Heart left ventricle (tissue), 16 donors: Measurements from ENCODE around the gene CRIP1. TPM values are rescaled to one million over a fixed set of nuclear protein-coding genes. Genes with fewer than 3 reads are reported as not detected.
A peak's percentile ranks its signal among the peaks of the same experiment; 100 is the strongest.

Source experiments
- ATAC-seq, 4 donors: fragments of 200-7000 bp; cut with Tn5 transposase; one replicate each; pipeline ENCODE4 v1.9.1; 2020 to 2022; ENCODE audit warnings: moderate library complexity in 4 of 4, mild to moderate bottlenecking in 3 of 4, moderate number of reproducible peaks in 1 of 4
- DNase-seq, 5 donors: peaks; one replicate each; pipeline ENCODE4 v3.0.0-alpha.2; 2020
- H3K27ac ChIP-seq, 12 donors: fragments of 200-600 bp; sonication (generic) in 4 of 12; one replicate each; pipeline versions ENCODE4 v1.5.0 to v1.8.0; 2016 to 2022; ENCODE audit warnings: mild to moderate bottlenecking in 2 of 12
- H3K27me3 ChIP-seq, 9 donors: fragments of 200-600 bp; sonication (generic) in 2 of 9; one replicate each; pipeline versions ENCODE4 v1.5.1 to v1.8.0; 2016 to 2022; ENCODE audit warnings: mild to moderate bottlenecking in 3 of 9
- H3K36me3 ChIP-seq, 9 donors: fragments of 200-600 bp; sonication (generic) in 2 of 9; one replicate each; pipeline versions ENCODE4 v1.5.0 to v1.8.0; 2018 to 2022; ENCODE audit warnings: mild to moderate bottlenecking in 2 of 9
- H3K4me1 ChIP-seq, 12 donors: fragments of 200-600 bp; sonication (generic) in 4 of 12; one replicate each; pipeline versions ENCODE4 v1.5.0 to v1.8.0; 2016 to 2022; ENCODE audit warnings: mild to moderate bottlenecking in 3 of 12
- H3K4me3 ChIP-seq, 12 donors: fragments of 200-600 bp; sonication (generic) in 4 of 12; one replicate each; pipeline versions ENCODE4 v1.5.0 to v1.8.0; 2017 to 2022; ENCODE audit warnings: mild to moderate bottlenecking in 9 of 12, moderate library complexity in 4 of 12
- H3K9me3 ChIP-seq, 12 donors: fragments of 200-600 bp; sonication (generic) in 4 of 12; one replicate each; pipeline versions ENCODE4 v1.5.0 to v1.8.0; 2016 to 2022; ENCODE audit warnings: mild to moderate bottlenecking in 1 of 12
- POLR2A ChIP-seq, 2 donors: fragments of 450-650 bp; IDR thresholded peaks; one replicate each; pipeline ENCODE4 v1.6.1; 2017; ENCODE audit warnings: antibody characterized with exemption in 2 of 2, mild to moderate bottlenecking in 2 of 2, moderate library complexity in 2 of 2
- WGBS, 4 donors: extraction: QIAGEN DNeasy Blood & Tissue Kit in 2 of 4; methylation state at CpG; one replicate each; pipeline versions ENCODE4 v1.1.5 to v1.1.7; 2013 to 2018; 5-methylcytosine and 5-hydroxymethylcytosine counted together
- intact Hi-C, 10 donors: fragments of 100-400 bp; cut with DNase I; formaldehyde crosslinking; loops; one replicate each; pipeline versions ENCODE4 v1.11.1 to v1.14.2; 2022
- polyA plus RNA-seq, 2 donors: library from polyadenylated mRNA; stranded (reverse); fragments of 200-250 nt; gene quantifications; one replicate each; pipeline ENCODE4 v1.2.3, GENCODE V29; 2013
- total RNA-seq, 9 donors: library from RNA; depleted of rRNA in 2 of 9; stranded (reverse); fragments of >200 nt in 2 of 9; fragmentation: NEBNext Ultra II Directional in 3 of 9; extraction: Animal tissue kit (Norgen Biotek cat#: 25700) in 3 of 9; gene quantifications; one replicate each; pipeline versions ENCODE4 v1.1.0 to v1.2.4, GENCODE V29; 2016 to 2023
- TF ChIP-seq, protein P1 (sequence below), 12 donors: fragments of 200-600 bp; sonication (generic) in 4 of 12; IDR thresholded peaks; one replicate each; pipeline versions ENCODE4 v1.5.0 to v1.8.0; 2018 to 2022; ENCODE audit warnings: antibody characterized with exemption in 12 of 12, mild to moderate bottlenecking in 5 of 12
- donor health status: ischemic (EF 13 %, LVEDD 7.1; RV severe dilation, severe dysfunction).
- donor health status: healthy with polysubstance abuse.
- donor health status: DM: no; HTN: yes; CAD: no.
- donor health status: DM: no; HTN: no; CAD: no.
- donor health status: ischemic (EF 25% LVEDD 6.9; RV normal size, moderate dysfunction).
- donor health status: ischemic (EF 25% LVEDD 5.7; RV mildly dilated, moderate dysfunction).
- donor health status: healthy.
- donor health status: DM: yes; HTN: yes; CAD: no.
- donor health status: ischemic (EF 35%, LVEDD 5.7; RV mildly dilated, moderate dysfunction).
- donor health status: nonischemic (EF 11% LVEDD 7.7; RV severe dilation, severe dysfunction).
- donor health status: DM: yes; HTN: yes; CAD: no.
- donor health status: PGD.
- donor health status: ischemic (EF 29% LVEDD 5.4; RV normal size, mild dysfunction).
- donor health status: nonischemic (EF 23%, LVEDD 6.1; RV moderate dilation, normal function).

The CRIP1 gene
- total and polyA plus RNA-seq, 11 donors = 12.1 to 195 (median 62.3) TPM

DNA sequence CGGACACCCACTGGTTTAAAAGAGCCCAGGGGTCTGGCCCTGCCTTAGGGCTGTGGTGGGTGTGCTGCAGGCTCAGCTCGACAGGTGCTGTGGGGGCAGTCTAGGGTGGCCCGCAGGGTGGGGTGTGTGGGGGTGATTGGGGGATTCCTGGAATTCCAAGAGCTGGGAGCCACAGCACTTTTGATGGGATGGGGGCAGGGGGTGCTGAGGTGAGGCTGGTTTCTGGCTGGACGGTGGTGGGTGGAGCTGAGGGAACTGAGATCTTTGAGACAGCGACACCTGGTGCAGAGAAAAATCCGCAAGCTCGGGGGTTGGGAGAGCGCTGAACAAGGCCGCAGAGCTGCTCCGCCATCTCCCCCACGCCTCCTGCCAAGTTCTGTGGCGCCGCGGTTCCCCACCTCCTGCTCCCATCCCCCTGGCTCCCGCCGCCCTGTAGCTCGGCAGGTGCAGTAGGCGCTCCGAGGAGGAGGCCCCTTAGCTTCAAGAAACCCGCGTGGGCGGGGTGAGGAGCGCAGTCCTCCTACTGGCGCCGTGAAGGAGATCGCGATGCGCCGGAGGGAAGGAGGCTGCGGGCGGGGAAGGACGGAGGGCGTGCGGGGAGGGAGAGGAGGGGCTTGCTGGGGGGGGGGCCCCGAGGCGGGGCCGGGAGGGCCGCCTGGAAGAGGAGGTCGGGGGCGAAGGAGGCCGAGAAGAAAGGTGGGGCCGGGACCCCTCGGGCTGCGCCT is 3.0 kb downstream of the CRIP1 start:
- ATAC-seq (peak; percentile 3 to 31 (median 16)), DNase-seq (peak; percentile 84 to 90 (median 89))
- Histone ChIP-seq H3K4me1 (peaks cover 13 to 73% (median 58%) of the 10 kb centered on the region in 12 donors), H3K36me3 (peaks cover 0 to 9% (median 0%) of the 10 kb centered on the region in 9 donors), H3K27ac (peak overlapping the region; percentile 48 to 100 (median 96)), H3K9me3 (no peaks in the 10 kb centered on the region), H3K4me3 (peak overlapping the region; percentile 40 to 85 (median 70)), H3K27me3 (no peaks in the 10 kb centered on the region)
- intact Hi-C loops = loop anchor here (1.0 to 10.0 kb wide), 13 partner anchors 15 to 187 kb away; partner anchors contain the start of genes CRIP2 (in 2 of the 10), BRF1 (in 1 of the 10), MTA1 (in 1 of the 10) and PACS2 (in 1 of the 10)
- 1 to 4% (median 2%) methylated on average over 15 to 44 of the region's 44 CpGs for WGBS, 4 donors
- TF ChIP-seq, protein P1, sequence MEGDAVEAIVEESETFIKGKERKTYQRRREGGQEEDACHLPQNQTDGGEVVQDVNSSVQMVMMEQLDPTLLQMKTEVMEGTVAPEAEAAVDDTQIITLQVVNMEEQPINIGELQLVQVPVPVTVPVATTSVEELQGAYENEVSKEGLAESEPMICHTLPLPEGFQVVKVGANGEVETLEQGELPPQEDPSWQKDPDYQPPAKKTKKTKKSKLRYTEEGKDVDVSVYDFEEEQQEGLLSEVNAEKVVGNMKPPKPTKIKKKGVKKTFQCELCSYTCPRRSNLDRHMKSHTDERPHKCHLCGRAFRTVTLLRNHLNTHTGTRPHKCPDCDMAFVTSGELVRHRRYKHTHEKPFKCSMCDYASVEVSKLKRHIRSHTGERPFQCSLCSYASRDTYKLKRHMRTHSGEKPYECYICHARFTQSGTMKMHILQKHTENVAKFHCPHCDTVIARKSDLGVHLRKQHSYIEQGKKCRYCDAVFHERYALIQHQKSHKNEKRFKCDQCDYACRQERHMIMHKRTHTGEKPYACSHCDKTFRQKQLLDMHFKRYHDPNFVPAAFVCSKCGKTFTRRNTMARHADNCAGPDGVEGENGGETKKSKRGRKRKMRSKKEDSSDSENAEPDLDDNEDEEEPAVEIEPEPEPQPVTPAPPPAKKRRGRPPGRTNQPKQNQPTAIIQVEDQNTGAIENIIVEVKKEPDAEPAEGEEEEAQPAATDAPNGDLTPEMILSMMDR (IDR thresholded peaks at IDR 0.05) = peak; percentile 36 to 79 (median 58)
- no peak for TF ChIP-seq POLR2A (IDR thresholded peaks at IDR 0.05)

DNA sequence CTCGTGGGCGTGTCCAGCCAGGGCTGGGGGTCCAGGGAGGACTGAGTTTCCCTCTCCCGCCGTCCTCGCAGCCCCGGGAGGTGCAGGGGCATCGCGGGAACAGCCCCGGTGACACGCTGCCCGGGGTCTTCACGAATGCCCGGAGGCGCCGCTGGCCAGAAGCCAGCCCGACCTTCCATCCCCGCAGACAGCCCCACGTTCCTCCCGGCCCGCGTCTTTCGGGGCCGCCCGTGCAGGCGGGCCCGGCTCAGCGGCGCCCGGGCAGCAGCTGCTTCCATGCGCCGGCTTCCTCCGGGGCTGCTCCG is 3.5 kb downstream of the CRIP1 start:
- no peaks in the 10 kb centered on the region for H3K9me3 ChIP-seq
- intact Hi-C loops = loop anchor here in 7 of 10 donors (1.0 to 5.0 kb wide), 9 partner anchors 37 to 188 kb away; partner anchors contain the start of genes BRF1 (in 1 of the 7), PACS2 (in 1 of the 7), TEX22 (in 1 of the 7) and TMEM121 (in 1 of the 7)

DNA sequence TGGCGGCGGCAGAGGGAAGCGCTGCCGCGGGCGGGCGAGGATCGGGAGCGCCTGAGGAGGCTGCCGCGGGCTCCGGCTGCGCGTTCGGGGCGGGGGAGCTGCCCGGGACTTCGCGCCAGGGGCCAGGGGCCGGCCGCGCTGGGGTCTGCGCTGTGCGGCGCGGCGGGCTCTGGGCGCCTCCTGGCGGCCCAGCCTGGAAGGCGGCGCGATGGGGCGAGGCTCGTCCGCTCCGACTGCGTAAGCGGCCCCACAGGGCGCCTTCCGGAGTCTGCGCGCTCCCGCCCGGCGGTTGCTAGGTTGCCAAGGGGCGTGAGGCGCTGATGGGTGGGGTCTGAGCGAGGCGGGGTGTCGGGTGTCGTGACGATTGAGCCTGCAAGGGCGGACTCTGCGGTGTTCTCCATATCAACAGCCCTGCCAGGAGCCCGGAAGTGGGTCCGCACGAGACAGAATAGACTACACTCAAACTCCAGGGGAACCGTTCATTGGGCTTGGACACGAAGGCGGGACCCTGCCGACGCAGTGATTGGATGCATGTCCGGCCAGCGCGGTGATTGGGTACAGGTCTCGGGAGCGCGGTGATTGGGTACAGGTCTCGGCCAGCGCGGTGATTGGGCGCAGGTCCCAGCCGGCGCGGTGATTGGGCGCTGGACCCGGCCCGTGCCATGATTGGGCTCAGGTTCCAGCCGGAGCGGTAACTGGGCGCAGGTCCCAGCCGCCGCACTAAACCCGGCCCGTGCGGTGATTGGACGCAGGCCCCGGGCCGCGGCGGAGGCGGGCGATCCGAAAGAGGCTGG is 4.1 kb downstream of the CRIP1 start, which contains the start of gene TEDC1:
Gene TEDC1 (plus strand): TSS at position 675 of the 794 bp plus-strand sequence. CDS start 130 bp downstream, outside the sequence.
- TF ChIP-seq POLR2A (IDR thresholded peaks at IDR 0.05) = peak in 1 of 2 donors; percentile 40
- TF ChIP-seq, protein P1 (IDR thresholded peaks at IDR 0.05) = peak; percentile 54 to 98 (median 88)
- Histone ChIP-seq H3K4me3 (peak within 1 kb of the TSS; percentile 40 to 86 (median 72)), H3K9me3 (no peaks in the 10 kb centered on the region), H3K36me3 (peaks cover 0 to 9% (median 0%) of the 10 kb centered on the region in 9 donors), H3K4me1 (peaks cover 13 to 70% (median 49%) of the 10 kb centered on the region in 12 donors), H3K27ac (peak within 1 kb of the TSS; percentile 51 to 100 (median 96)), H3K27me3 (no peaks in the 10 kb centered on the region)
- intact Hi-C loops = loop anchor here in 7 of 10 donors (1.0 to 5.0 kb wide), 9 partner anchors 37 to 188 kb away; partner anchors contain the start of genes BRF1 (in 1 of the 7), PACS2 (in 1 of the 7), TEX22 (in 1 of the 7) and TMEM121 (in 1 of the 7)
- DNase-seq (peak; percentile 100), ATAC-seq (peak; percentile 78 to 91 (median 87))
- WGBS, 4 donors = 0 to 1% (median 0%) methylated on average over 26 to 94 of the region's 94 CpGs

More for the DNA sequence above, 3.5 kb downstream of the CRIP1 start:
- no peak for TF ChIP-seq POLR2A (IDR thresholded peaks at IDR 0.05)
- TF ChIP-seq, protein P1 (IDR thresholded peaks at IDR 0.05) = no peak
- Histone ChIP-seq H3K4me1 (peaks cover 13 to 70% (median 53%) of the 10 kb centered on the region in 12 donors), H3K36me3 (peaks cover 0 to 9% (median 0%) of the 10 kb centered on the region in 9 donors), H3K4me3 (peak overlapping the region; percentile 40 to 85 (median 70)), H3K27ac (peak overlapping the region; percentile 48 to 100 (median 96)), H3K27me3 (no peaks in the 10 kb centered on the region)
- ATAC-seq (no peak), DNase-seq (peak in 1 of 5 donors; percentile 69)
- 0 to 5% (median 1%) methylated on average over 4 to 33 of the region's 33 CpGs for WGBS, 4 donors
